Endothelial cell of umbilical vein (primary cell): Measurements from ENCODE around the gene ASGR1.

Source experiments
- EZH2 ChIP-seq: IDR thresholded peaks from 2 replicates; pipeline ENCODE4 v1.6.1; 2012; ENCODE audit warnings: borderline replicate concordance, low read depth, mild to moderate bottlenecking, moderate library complexity, low read length, inconsistent platforms; ENCODE audit not compliant: severe bottlenecking
- POLR2A ChIP-seq: IDR thresholded peaks from 2 replicates; pipeline ENCODE4 v1.6.1; 2012; ENCODE audit warnings: low read depth, mild to moderate bottlenecking, control low read depth, low read length
- POLR2AphosphoS5 ChIP-seq: IDR thresholded peaks from 2 replicates; pipeline ENCODE4 v1.6.1; 2012; ENCODE audit warnings: low read depth, mild to moderate bottlenecking, control low read depth, low read length, moderate library complexity; ENCODE audit not compliant: insufficient read depth
- TF ChIP-seq, protein P1 (sequence below), 2 donors: IDR thresholded peaks; 1 replicate in 1 of 2; 2 replicates in 1 of 2; pipeline ENCODE4 v1.5.1; 2011; ENCODE audit warnings: low read length in 2 of 2, mild to moderate bottlenecking in 2 of 2, moderate library complexity in 2 of 2, control low read depth in 1 of 2, inconsistent platforms in 1 of 2, low read depth in 1 of 2; ENCODE audit not compliant: insufficient read depth in 1 of 2; ENCODE audit errors: extremely low read depth in 1 of 2

DNA sequence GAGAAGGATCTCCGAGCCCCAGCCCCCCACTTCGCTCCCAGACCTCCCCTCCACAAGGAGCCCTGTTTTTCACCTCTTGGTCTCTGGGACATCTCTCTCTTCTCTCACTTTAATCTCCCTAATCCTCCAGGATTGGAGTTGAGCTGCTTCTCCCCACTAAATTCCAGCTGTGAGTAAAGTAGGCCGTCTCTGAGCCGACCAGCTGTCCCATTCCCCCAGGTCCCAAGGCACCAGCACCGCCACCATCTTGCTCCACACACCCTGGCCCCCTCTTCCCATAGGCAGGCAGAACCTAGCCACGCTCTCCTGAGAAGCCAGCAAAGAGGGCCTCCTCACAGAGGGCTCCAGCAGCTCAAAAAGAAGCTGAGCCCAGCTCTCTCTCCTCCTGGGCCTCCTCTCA, 39.6 kb upstream of the ASGR1 start:
- TF ChIP-seq, protein P1, sequence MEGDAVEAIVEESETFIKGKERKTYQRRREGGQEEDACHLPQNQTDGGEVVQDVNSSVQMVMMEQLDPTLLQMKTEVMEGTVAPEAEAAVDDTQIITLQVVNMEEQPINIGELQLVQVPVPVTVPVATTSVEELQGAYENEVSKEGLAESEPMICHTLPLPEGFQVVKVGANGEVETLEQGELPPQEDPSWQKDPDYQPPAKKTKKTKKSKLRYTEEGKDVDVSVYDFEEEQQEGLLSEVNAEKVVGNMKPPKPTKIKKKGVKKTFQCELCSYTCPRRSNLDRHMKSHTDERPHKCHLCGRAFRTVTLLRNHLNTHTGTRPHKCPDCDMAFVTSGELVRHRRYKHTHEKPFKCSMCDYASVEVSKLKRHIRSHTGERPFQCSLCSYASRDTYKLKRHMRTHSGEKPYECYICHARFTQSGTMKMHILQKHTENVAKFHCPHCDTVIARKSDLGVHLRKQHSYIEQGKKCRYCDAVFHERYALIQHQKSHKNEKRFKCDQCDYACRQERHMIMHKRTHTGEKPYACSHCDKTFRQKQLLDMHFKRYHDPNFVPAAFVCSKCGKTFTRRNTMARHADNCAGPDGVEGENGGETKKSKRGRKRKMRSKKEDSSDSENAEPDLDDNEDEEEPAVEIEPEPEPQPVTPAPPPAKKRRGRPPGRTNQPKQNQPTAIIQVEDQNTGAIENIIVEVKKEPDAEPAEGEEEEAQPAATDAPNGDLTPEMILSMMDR (IDR thresholded peaks at IDR 0.05; ENCODE audit: extremely low read depth in 1 of 2, insufficient read depth in 1 of 2, low read depth in 1 of 2, low read length in 2 of 2): no peak
- TF ChIP-seq POLR2A (no peak), POLR2AphosphoS5 (no peak), EZH2 (no peak)
